CD14-positive monocyte (primary cell): Measurements from ENCODE around the gene AQP3. TPM values are rescaled to one million over a fixed set of nuclear protein-coding genes. Genes with fewer than 3 reads are reported as not detected.

ENCODE experiments used
- DNase-seq, 3 donors: peaks; one replicate each; pipeline ENCODE4 v3.0.0-alpha.2; 2011 to 2022
- H2AFZ ChIP-seq: 2 replicates; pipeline ENCODE4 v1.6.0; 2012; ENCODE audit warnings: mild to moderate bottlenecking, low read depth, low read length, inconsistent platforms; ENCODE audit not compliant: insufficient read depth, poor library complexity, severe bottlenecking
- H3K27ac ChIP-seq, 2 donors: 1 replicate in 1 of 2; 2 replicates in 1 of 2; pipeline ENCODE4 v1.5.1; 2012 to 2013; ENCODE audit warnings: low read length in 2 of 2, control low read depth in 1 of 2, inconsistent platforms in 1 of 2, low read depth in 1 of 2, mild to moderate bottlenecking in 1 of 2
- H3K27me3 ChIP-seq, 2 donors: one replicate each; pipeline versions ENCODE4 v1.6.0 to v1.6.1; 2011 to 2013; ENCODE audit warnings: low read length in 2 of 2; ENCODE audit not compliant: control insufficient read depth in 2 of 2, insufficient read depth in 2 of 2
- H3K36me3 ChIP-seq, 2 donors: replicated peaks in 1 of 2; 1 replicate in 1 of 2; 2 replicates in 1 of 2; pipeline versions ENCODE4 v1.5.1 to v1.6.1; 2012 to 2013; ENCODE audit warnings: low read length in 2 of 2, control low read depth in 1 of 2, inconsistent platforms in 1 of 2, mild to moderate bottlenecking in 1 of 2; ENCODE audit not compliant: insufficient read depth in 2 of 2, control insufficient read depth in 1 of 2
- H3K4me1 ChIP-seq, 2 donors: 1 replicate in 1 of 2; 2 replicates in 1 of 2; pipeline versions ENCODE4 v1.5.1 to v1.6.1; 2012 to 2013; ENCODE audit warnings: low read length in 2 of 2, control low read depth in 1 of 2, inconsistent platforms in 1 of 2, mild to moderate bottlenecking in 1 of 2, moderate library complexity in 1 of 2; ENCODE audit not compliant: insufficient read depth in 2 of 2, control insufficient read depth in 1 of 2
- H3K4me2 ChIP-seq: replicated peaks from 2 replicates; pipeline ENCODE3; 2012; ENCODE audit warnings: low read length, moderate library complexity, mild to moderate bottlenecking; ENCODE audit not compliant: poor library complexity, severe bottlenecking; ENCODE audit errors: extremely low read depth
- H3K4me3 ChIP-seq, 3 experiments: fragments of 200-600 bp in 1 of 3; sonication (generic) in 1 of 3; replicated peaks in 1 of 3; 1 replicate in 2 of 3; 2 replicates in 1 of 3; pipeline ENCODE4 v1.5.1; 2011 to 2013; ENCODE audit warnings: low read length in 3 of 3, mild to moderate bottlenecking in 3 of 3, control low read depth in 2 of 3, low read depth in 2 of 3, inconsistent platforms in 1 of 3, moderate library complexity in 1 of 3
- H3K79me2 ChIP-seq: 2 replicates; pipeline ENCODE4 v1.6.0; 2012; ENCODE audit warnings: mild to moderate bottlenecking, control low read depth, inconsistent platforms, low read length, moderate library complexity; ENCODE audit not compliant: insufficient read depth
- H3K9ac ChIP-seq: 2 replicates; pipeline ENCODE4 v1.6.0; 2017; ENCODE audit warnings: low read length, mild to moderate bottlenecking; ENCODE audit not compliant: insufficient read depth, poor library complexity, severe bottlenecking
- H3K9me3 ChIP-seq, 2 donors: replicated peaks in 1 of 2; 1 replicate in 1 of 2; 2 replicates in 1 of 2; pipeline versions ENCODE4 v1.5.1 to v1.6.1; 2012 to 2013; ENCODE audit warnings: low read length in 2 of 2, control low read depth in 1 of 2; ENCODE audit not compliant: control insufficient read depth in 1 of 2, insufficient read depth in 1 of 2
- H4K20me1 ChIP-seq: 2 replicates; pipeline ENCODE4 v1.6.0; 2012; ENCODE audit warnings: mild to moderate bottlenecking, low read length, control low read depth, moderate library complexity; ENCODE audit not compliant: insufficient read depth
- H3K27ac Mint-ChIP-seq, 7 donors: one replicate each; pipeline ENCODE4 v1.8.0; 2020; ENCODE audit warnings: mild to moderate bottlenecking in 7 of 7, mixed read lengths in 7 of 7, moderate library complexity in 6 of 7, inconsistent platforms in 2 of 7
- H3K27me3 Mint-ChIP-seq, 3 donors: one replicate each; pipeline ENCODE4 v1.8.0; 2021 to 2022; ENCODE audit warnings: low read depth in 3 of 3, mild to moderate bottlenecking in 3 of 3, mixed read lengths in 3 of 3, moderate library complexity in 3 of 3, inconsistent platforms in 1 of 3
- H3K36me3 Mint-ChIP-seq, 2 donors: one replicate each; pipeline ENCODE4 v1.8.0; 2020; ENCODE audit warnings: mixed read lengths in 2 of 2, inconsistent platforms in 1 of 2, mild to moderate bottlenecking in 1 of 2
- H3K4me1 Mint-ChIP-seq: one replicate; pipeline ENCODE4 v1.8.0; 2020; ENCODE audit warnings: mild to moderate bottlenecking, mixed read lengths
- H3K4me3 Mint-ChIP-seq, 2 donors: one replicate each; pipeline ENCODE4 v1.8.0; 2020; ENCODE audit warnings: mild to moderate bottlenecking in 2 of 2, mixed read lengths in 2 of 2, moderate library complexity in 1 of 2
- H3K9me3 Mint-ChIP-seq, 7 donors: one replicate each; pipeline ENCODE4 v1.8.0; 2020 to 2022; ENCODE audit warnings: mixed read lengths in 7 of 7, mild to moderate bottlenecking in 6 of 7, moderate library complexity in 6 of 7, inconsistent platforms in 2 of 7
- WGBS: methylation state at CpG from one replicate; pipeline ENCODE4 v1.1.5; 2013; ENCODE audit warnings: missing lambda C conversion rate; ENCODE audit not compliant: insufficient coverage; 5-methylcytosine and 5-hydroxymethylcytosine counted together
- intact Hi-C, 2 donors: fragments of 100-400 bp; cut with micrococcal nuclease; formaldehyde crosslinking; loops; one replicate each; pipeline versions ENCODE4 v1.15.0 to v1.15.1; 2023
- polyA plus RNA-seq, 3 donors: library from polyadenylated mRNA; depleted of rRNA in 1 of 3; unstranded in 2 of 3; stranded (reverse) in 1 of 3; fragments of 300-500 nt in 2 of 3; fragments of >200 nt in 1 of 3; fragmentation: Illumina TruSeq in 2 of 3; gene quantifications; 1 replicate in 2 of 3; 2 replicates in 1 of 3; pipeline ENCODE4 v1.2.3, GENCODE V29; 2012 to 2021
- TF ChIP-seq, protein P1 (sequence below): fragments of 200-600 bp; IDR thresholded peaks from one replicate; pipeline ENCODE4 v1.8.0; 2022; ENCODE audit warnings: antibody characterized with exemption, mild to moderate bottlenecking

Gene AQP3
- polyA plus RNA-seq, 3 donors, result 0.39 to 0.70 (median 0.63) TPM

DNA sequence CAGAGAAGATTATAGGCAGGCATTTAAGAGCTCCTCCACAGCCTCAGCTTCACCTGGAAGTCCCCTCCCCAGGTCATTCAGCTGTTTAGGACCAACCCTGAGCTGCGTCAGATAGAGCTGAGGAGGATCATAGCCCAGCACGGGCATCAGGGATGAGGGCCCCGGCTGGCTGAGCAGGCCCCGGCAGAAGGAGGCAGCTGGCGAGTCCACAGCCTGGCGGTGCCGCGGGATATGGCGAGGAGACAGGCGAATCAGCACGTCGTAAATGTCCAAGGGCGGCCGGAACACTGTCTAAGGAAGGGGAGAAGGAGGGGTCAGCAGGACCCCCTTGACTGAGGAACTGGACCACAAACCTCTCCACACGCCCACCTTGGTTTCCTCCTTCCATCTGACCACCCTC is 15.8 kb upstream of the AQP3 start:
- Mint-ChIP-seq H3K4me3 (no peak overlapping the region), H3K4me1 (no peaks in the 10 kb centered on the region), H3K36me3 (peaks cover 64 to 78% of the 10 kb centered on the region in 2 donors), H3K27me3 (peaks cover 0 to 3% (median 1%) of the 10 kb centered on the region in 3 donors), H3K27ac (peak overlapping the region in 3 of 7 donors; percentile 42 to 65 (median 46)), H3K9me3 (peaks cover 0 to 2% (median 0%) of the 10 kb centered on the region in 7 donors)
- H3K4me3 ChIP-seq, result no peak overlapping the region
- WGBS, result 96% methylated on average over 11 of the region's 15 CpGs
- H3K9me3 ChIP-seq, result no peaks in the 10 kb centered on the region
- no peaks in the 10 kb centered on the region for H3K4me1 ChIP-seq
- peaks cover 75 to 79% of the 10 kb centered on the region in 2 donors for H3K36me3 ChIP-seq
- H2AFZ ChIP-seq, result no peak overlapping the region
- no peaks in the 10 kb centered on the region for H3K27me3 ChIP-seq
- intact Hi-C loops, result no loop called here
- DNase-seq, result no peak
- no peak overlapping the region for H3K9ac ChIP-seq
- H3K4me2 ChIP-seq, result no peak overlapping the region
- no peaks in the 10 kb centered on the region for H3K79me2 ChIP-seq
- TF ChIP-seq, protein P1, sequence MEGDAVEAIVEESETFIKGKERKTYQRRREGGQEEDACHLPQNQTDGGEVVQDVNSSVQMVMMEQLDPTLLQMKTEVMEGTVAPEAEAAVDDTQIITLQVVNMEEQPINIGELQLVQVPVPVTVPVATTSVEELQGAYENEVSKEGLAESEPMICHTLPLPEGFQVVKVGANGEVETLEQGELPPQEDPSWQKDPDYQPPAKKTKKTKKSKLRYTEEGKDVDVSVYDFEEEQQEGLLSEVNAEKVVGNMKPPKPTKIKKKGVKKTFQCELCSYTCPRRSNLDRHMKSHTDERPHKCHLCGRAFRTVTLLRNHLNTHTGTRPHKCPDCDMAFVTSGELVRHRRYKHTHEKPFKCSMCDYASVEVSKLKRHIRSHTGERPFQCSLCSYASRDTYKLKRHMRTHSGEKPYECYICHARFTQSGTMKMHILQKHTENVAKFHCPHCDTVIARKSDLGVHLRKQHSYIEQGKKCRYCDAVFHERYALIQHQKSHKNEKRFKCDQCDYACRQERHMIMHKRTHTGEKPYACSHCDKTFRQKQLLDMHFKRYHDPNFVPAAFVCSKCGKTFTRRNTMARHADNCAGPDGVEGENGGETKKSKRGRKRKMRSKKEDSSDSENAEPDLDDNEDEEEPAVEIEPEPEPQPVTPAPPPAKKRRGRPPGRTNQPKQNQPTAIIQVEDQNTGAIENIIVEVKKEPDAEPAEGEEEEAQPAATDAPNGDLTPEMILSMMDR, result no peak
- H3K27ac ChIP-seq, result no peak overlapping the region
- H4K20me1 ChIP-seq, result no peaks in the 10 kb centered on the region

DNA sequence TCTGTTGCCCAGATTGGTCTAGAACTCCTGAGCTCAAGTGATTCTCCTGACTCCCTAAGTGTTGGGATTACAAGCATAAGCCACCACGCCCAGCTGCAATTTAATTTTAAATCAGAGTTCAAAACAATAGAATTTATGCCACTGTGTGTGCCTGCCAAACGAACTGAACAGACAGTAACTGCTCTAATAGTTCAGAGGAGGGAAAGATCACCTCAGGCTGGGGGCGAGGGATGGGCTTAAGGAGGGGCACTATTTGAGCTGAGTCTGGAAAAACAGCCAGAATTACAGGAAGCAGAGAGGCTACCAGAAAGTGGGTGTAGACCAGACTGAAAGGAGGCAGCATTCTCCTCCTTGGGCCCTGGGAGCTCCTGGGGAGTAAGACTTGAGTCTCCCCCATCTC is 14.1 kb upstream of the AQP3 start:
- Histone ChIP-seq H3K9me3 (no peaks in the 10 kb centered on the region), H3K36me3 (peaks cover 58 to 63% of the 10 kb centered on the region in 2 donors), H3K27ac (no peak overlapping the region), H3K4me1 (no peaks in the 10 kb centered on the region), H3K79me2 (no peaks in the 10 kb centered on the region), H4K20me1 (no peaks in the 10 kb centered on the region), H3K27me3 (no peaks in the 10 kb centered on the region), H3K4me2 (no peak overlapping the region), H3K9ac (no peak overlapping the region), H3K4me3 (no peak overlapping the region), H2AFZ (no peak overlapping the region)
- no peaks in the 10 kb centered on the region for H3K4me1 Mint-ChIP-seq
- peaks cover 55 to 61% of the 10 kb centered on the region in 2 donors for H3K36me3 Mint-ChIP-seq
- peak overlapping the region in 1 of 7 donors; percentile 13 for H3K27ac Mint-ChIP-seq
- no peak overlapping the region for H3K4me3 Mint-ChIP-seq
- WGBS, result no CpG with 5 or more reads among the region's 3 CpGs
- peaks cover 0 to 2% (median 0%) of the 10 kb centered on the region in 7 donors for H3K9me3 Mint-ChIP-seq
- intact Hi-C loops, result no loop called here
- DNase-seq, result no peak
- TF ChIP-seq, protein P1, result no peak
- H3K27me3 Mint-ChIP-seq, result peaks cover 0 to 3% (median 1%) of the 10 kb centered on the region in 3 donors
